ENCODE data around the gene JADE3. TPM values are rescaled to one million over a fixed set of nuclear protein-coding genes. Genes with fewer than 3 reads are reported as not detected.
"Not testable (repeated sequence)": the region's sequence is repeated elsewhere in the genome, so short reads cannot be mapped to it uniquely, and the experiment has no call there.

The JADE3 gene
- total RNA-seq, 1 experiment from 2014 or later: 8.5 TPM

- no peak overlapping the region for H3K4me3 ChIP-seq
- DNase-seq: no peak
- no peaks in the 10 kb centered on the region for H3K27me3 ChIP-seq
- no peaks in the 10 kb centered on the region for H3K9me3 ChIP-seq
- H3K36me3 ChIP-seq: no peaks in the 10 kb centered on the region
Measured at GRCh38 chrX:46918434-46918833, 6.2 kb downstream of the JADE3 start.

- Histone ChIP-seq H3K9me3 (no peaks in the 10 kb centered on the region), H3K27me3 (no peaks in the 10 kb centered on the region), H3K36me3 (no peaks in the 10 kb centered on the region), H3K4me3 (no peak overlapping the region)
- DNase-seq: no peak
Measured at GRCh38 chrX:46920235-46920634, 8.0 kb downstream of the JADE3 start.

GRCh38 chrX:46922611-46923010, 10.4 kb downstream of the JADE3 start:
- no peak for DNase-seq
- H3K27me3 ChIP-seq: no peaks in the 10 kb centered on the region
- H3K36me3 ChIP-seq: no peaks in the 10 kb centered on the region
- H3K4me3 ChIP-seq: no peak overlapping the region
- no peaks in the 10 kb centered on the region for H3K9me3 ChIP-seq

GRCh38 chrX:46927718-46928117, 15.5 kb downstream of the JADE3 start:
- no peaks in the 10 kb centered on the region for H3K27me3 ChIP-seq
- no peak overlapping the region for H3K4me3 ChIP-seq
- DNase-seq: no peak
- no peaks in the 10 kb centered on the region for H3K9me3 ChIP-seq
- H3K36me3 ChIP-seq: no peaks in the 10 kb centered on the region

- Histone ChIP-seq H3K9me3 (no peaks in the 10 kb centered on the region), H3K4me3 (no peak overlapping the region), H3K36me3 (no peaks in the 10 kb centered on the region), H3K27me3 (no peaks in the 10 kb centered on the region)
- peak; percentile 3 for DNase-seq
Measured at GRCh38 chrX:46929439-46930261, 17.4 kb downstream of the JADE3 start.

GRCh38 chrX:46935295-46935694, 23.1 kb downstream of the JADE3 start:
- no peak for DNase-seq
- H3K27me3 ChIP-seq: no peaks in the 10 kb centered on the region
- H3K9me3 ChIP-seq: no peaks in the 10 kb centered on the region
- H3K4me3 ChIP-seq: no peak overlapping the region
- H3K36me3 ChIP-seq: no peaks in the 10 kb centered on the region

DNA sequence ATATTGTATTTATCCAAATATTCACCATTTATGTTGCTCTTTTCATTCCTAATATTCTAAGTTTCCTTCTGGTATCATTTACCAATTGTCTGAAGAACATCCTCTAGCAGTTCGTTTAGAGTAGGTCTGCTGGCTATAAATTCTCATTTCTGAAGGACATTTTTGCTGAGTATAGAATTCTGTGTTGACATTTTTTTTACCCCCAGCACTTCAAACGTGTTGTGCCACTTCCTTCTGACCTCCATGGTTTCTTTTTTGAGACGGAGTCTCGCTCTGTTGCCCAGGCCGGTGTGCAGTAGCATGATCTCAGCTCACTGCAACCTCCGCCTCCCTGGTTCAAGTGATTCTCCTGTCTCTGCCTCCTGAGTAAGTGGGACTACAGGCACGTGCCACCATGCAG, 26.4 kb downstream of the JADE3 start:
- DNase-seq: no peak
- no peaks in the 10 kb centered on the region for H3K27me3 ChIP-seq
- H3K4me3 ChIP-seq: no peak overlapping the region
- no peaks in the 10 kb centered on the region for H3K36me3 ChIP-seq
- no peaks in the 10 kb centered on the region for H3K9me3 ChIP-seq

DNA sequence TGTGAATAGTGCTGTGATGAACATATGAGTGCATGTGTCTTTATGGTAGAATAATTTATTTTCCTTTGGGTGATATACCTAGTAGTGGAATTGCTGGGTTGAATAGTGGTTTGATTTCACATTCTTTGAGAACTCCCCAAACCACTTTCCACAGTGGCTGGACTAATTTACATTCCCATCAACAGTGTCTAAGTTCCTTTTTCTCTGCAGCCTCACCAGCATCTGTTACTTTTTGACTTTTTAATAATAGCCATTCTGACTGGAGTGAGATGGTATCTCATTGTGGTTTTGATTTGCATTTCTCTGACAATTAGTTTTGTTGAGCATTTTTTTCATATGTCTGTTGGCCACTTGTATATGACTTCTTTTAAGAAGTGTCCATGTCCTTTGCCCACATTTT, 29.1 kb downstream of the JADE3 start:
- no peak for DNase-seq
- no peaks in the 10 kb centered on the region for H3K9me3 ChIP-seq

GRCh38 chrX:46953137-46953527, 40.9 kb downstream of the JADE3 start:
- no peaks in the 10 kb centered on the region for H3K27me3 ChIP-seq
- no peak for DNase-seq
- H3K36me3 ChIP-seq: no peaks in the 10 kb centered on the region
- no peaks in the 10 kb centered on the region for H3K9me3 ChIP-seq
- no peak overlapping the region for H3K4me3 ChIP-seq

More for the DNA sequence above, 29.1 kb downstream of the JADE3 start:
- H3K4me3 ChIP-seq: no peak overlapping the region
- H3K27me3 ChIP-seq: no peaks in the 10 kb centered on the region
- H3K36me3 ChIP-seq: no peaks in the 10 kb centered on the region

DNA sequence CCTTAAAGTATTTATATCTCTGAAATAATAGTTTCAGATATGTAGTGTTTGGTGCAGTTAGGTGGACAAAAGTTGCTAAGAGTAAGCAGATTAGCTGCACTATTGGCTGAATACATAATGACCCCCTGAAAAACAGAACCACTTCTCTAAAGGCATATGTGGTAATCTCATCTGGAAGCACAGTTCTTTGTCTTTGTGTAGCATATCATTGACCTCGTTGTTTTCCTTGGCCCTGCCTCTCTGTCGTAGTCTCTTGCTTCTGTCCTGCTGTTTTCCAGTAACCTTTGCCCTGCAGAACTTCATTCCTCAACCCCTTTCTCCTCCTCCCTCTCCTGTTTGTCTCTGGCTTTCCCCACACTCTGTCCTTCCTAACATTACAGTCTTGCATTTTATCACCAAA, 41.4 kb downstream of the JADE3 start:
- no peaks in the 10 kb centered on the region for H3K9me3 ChIP-seq
- H3K36me3 ChIP-seq: no peaks in the 10 kb centered on the region
- no peaks in the 10 kb centered on the region for H3K27me3 ChIP-seq
- no peak overlapping the region for H3K4me3 ChIP-seq
- peak; percentile 5 for DNase-seq

DNA sequence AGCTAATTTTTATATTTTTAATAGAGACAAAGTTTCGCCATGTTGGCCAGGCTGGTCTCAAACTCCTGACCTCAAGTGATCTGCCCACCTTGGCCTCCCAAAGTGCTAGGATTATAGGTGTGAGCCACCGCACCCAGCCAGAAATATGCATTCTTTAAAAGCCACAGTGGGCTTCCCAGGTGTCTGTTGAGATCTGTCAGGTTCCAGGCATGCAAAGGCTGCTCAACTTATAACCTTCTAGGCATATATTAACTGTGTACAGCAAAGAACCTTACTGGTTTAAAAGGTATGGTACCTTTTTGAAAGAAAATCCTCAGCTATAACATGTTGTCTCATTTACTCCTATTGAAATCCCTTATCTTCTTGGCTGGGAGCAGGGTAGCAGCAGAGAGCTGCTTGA, 42.5 kb downstream of the JADE3 start:
- no peak overlapping the region for H3K4me3 ChIP-seq
- DNase-seq: no peak
- H3K36me3 ChIP-seq: no peaks in the 10 kb centered on the region
- no peaks in the 10 kb centered on the region for H3K9me3 ChIP-seq
- H3K27me3 ChIP-seq: no peaks in the 10 kb centered on the region

- H3K9me3 ChIP-seq, H3K4me3 ChIP-seq, H3K36me3 ChIP-seq, DNase-seq, H3K27me3 ChIP-seq: not testable (repeated sequence)
Measured at GRCh38 chrX:46956589-46956988, 44.4 kb downstream of the JADE3 start.

DNA sequence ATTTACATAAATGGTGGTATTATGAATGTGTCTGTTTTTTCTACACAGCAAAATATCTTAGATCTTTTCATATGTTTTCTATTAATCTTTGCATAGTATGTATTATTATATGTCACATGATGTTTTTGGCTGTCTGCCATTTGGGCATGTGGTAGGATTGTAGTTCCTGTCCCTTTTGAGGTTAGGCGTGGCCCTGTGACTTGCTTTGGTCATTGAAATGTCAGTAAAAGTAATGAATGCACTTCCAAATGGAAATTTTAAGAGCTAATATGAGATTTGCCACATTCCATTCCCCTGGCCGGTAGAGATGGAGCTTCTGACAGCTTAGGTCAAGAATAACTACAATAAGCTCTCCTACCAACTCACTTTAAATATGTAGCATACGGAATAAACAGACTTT, 45.1 kb downstream of the JADE3 start:
- H3K36me3 ChIP-seq: no peaks in the 10 kb centered on the region
- H3K9me3 ChIP-seq: no peaks in the 10 kb centered on the region
- DNase-seq: no peak
- H3K27me3 ChIP-seq: no peaks in the 10 kb centered on the region
- H3K4me3 ChIP-seq: no peak overlapping the region

DNA sequence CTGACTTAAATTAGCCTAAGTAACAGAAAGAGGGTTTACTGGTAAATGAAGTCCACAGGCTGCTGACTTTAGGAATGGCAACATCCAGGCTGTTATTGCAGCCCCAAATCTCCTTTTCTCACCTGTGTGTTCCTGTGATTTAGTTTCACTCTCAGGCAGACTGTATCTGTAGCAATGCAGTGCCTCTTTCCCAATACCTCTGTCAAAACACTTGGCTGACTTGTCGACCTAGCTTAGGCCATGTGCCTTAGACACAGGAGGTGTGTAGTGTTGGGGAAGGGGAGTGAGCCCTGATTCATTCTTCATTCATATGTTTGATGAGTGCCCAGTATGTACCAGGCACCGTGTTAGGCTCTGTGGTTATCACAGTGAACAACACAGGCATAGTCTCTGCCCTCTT, 46.9 kb downstream of the JADE3 start:
- no peak for DNase-seq
- H3K9me3 ChIP-seq: no peaks in the 10 kb centered on the region
- no peaks in the 10 kb centered on the region for H3K27me3 ChIP-seq
- no peak overlapping the region for H3K4me3 ChIP-seq
- no peaks in the 10 kb centered on the region for H3K36me3 ChIP-seq

DNA sequence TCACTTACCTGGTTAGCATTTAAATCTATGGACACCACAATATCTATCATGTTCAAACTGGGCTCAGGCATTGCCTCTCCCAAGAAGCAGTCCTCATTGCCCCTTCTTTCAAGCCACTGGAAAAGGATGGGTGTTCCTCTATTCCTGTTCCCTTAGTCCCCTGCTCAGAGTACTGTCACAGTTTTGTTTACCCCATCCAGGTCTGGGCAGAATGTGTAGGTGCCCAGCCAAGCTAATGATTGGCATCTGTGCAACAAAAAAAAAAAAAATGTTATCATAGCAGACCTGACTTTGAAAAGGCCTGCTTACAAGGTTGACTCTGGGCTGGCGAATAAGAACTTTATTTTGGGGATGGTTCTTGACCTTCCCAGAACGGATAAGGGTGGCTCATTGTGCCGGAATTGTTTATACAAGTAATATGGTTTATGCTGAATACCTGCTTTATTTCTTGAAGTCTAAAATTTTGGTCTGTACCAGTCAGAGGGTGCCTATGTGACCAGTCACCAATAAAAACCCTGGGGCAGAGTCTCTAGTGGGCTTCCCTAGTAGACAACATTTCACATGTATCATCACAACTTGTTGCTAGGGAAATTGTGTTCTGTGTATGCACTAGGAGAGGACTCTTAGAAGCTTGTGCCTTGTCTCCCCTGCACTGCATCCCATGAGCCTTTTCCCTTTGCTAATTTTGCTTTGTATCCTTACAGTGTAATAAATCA, 47.9 kb downstream of the JADE3 start:
- Histone ChIP-seq H3K27me3 (no peaks in the 10 kb centered on the region), H3K9me3 (no peaks in the 10 kb centered on the region), H3K36me3 (no peaks in the 10 kb centered on the region), H3K4me3 (no peak overlapping the region)
- no peak for DNase-seq

GRCh38 chrX:46961097-46961496, 48.9 kb downstream of the JADE3 start:
- H3K27me3 ChIP-seq: no peaks in the 10 kb centered on the region
- no peaks in the 10 kb centered on the region for H3K36me3 ChIP-seq
- no peak overlapping the region for H3K4me3 ChIP-seq
- no peak for DNase-seq
- no peaks in the 10 kb centered on the region for H3K9me3 ChIP-seq

GRCh38 chrX:46961574-46962283, 49.5 kb downstream of the JADE3 start:
- Histone ChIP-seq H3K36me3 (no peaks in the 10 kb centered on the region), H3K4me3 (no peak overlapping the region), H3K27me3 (no peaks in the 10 kb centered on the region), H3K9me3 (no peaks in the 10 kb centered on the region)
- no peak for DNase-seq

Data from MG63 (cell line).